CD4-positive, alpha-beta T cell treated with Interleukin-12 subunit alpha and Interleukin-12 subunit beta, for 1 hour (primary cell): Measurements from ENCODE around the gene MED13.
"Not testable (repeated sequence)": the region's sequence is repeated elsewhere in the genome, so short reads cannot be mapped to it uniquely, and the experiment has no call there.

Experiments used
- DNase-seq: peaks from one replicate; pipeline ENCODE4 v3.0.0-alpha.2; 2020

The MED13 gene

DNA sequence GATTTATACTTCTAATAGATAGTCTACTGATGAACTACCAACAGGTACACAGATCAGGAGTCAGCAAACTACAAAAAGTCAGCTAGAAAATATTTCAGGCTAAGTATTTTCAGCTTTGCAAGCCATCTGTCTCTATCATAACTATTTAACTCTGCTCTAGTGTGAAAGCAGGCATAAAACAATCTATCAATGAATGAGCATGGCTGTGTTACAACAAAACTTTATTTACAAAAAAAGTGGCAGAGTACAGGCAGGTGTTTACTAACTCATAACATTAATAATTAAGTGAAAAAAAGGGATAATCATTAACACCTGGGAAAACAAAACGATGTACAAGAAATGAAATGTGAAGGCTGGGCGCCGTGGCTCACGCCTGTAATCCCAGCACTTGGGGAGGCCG, 15.8 kb downstream of the MED13 start:
- DNase-seq = no peak

DNA sequence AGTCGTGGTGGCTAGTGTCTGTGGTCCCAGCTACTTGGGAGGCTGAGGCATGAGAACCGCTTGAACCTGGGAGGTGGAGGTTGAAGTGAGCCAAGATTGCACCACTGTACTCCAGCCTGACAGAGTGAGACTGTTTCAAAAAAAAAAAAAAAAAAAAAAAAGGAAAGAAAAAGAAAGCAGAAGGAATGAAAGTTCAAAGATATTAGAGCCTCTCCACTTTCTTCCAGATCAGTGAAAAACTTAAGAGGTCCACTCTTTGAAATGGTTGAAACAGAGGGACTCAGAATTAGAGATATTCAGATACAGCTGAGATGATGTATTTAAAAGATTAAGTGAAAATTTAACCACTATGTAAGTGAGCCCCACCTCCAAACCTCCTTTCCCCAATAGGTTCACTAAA, 16.8 kb downstream of the MED13 start:
- DNase-seq = no peak

DNA sequence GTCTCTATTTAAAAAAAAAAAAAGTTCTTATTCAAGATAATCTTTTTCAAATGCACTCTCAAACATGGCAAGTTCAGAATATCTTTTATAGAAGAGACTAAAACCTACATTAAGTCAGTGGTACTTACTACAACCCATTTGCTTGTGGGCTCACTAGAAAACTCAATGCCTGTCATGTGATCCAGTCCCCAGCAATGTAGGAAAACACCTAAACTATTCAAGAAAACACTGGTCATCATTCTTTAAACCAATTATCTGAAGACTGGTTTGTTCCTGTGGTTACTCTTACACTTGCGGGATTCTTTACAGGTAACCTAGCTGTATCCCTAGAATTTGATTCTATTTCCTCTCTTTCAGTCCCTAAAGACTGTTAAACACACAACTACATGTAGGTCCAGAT, 19.6 kb downstream of the MED13 start:
- no peak for DNase-seq

DNA sequence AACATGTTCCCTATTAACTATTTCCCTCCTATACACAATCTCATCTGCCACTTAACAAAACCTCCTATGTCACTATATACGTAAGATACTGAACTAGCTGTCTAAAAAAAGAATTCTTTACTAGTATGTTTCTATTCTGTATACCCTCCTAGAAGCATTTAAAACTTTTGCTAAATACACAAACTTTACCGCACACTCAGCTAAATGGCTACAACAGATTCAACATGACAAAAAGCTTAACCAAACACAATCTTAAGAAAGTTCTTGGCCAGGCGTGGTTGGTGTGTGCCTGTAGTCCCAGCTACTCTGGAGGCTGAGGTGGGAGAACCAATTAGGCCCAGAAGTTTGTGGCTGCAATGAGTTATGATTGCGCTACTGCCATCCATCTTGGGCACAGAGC, 20.0 kb downstream of the MED13 start:
- DNase-seq = no peak

DNA sequence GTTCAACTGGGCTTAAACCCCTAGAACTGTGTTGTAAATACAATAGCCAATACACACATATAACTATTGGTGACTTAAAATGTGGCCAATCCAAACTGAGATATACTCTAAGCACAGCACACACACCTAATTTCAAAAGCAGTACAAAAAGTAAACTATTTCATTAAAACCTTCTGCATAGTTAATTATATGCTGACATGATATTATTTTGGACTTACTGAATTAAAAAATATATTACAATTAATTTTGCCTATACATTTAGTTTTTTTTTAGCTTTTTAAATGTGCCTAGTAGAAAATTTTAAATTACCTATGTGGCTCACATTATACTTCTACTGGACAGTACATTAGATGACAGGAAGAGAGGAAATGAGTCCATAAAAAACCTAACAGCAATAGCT, 21.5 kb downstream of the MED13 start:
- DNase-seq = no peak

DNA sequence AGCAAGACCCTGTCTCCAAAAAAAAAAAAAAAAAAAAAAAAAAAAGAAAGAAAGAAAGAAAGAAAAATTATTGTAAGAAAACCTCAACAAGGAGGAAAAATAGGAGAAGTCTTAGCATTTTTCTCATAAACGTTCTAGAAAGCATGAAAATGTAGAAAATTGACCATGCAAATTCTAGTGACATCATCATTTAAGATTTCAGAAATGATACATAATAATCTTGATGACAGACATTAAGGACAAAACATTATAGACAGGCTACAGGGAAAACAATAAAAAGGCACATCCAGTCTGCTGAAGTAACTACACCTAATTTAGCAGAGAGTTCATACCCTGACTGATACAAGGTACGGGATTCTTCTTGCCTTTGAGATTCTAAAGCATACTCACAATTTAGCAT, 21.9 kb downstream of the MED13 start:
- no peak for DNase-seq

DNA sequence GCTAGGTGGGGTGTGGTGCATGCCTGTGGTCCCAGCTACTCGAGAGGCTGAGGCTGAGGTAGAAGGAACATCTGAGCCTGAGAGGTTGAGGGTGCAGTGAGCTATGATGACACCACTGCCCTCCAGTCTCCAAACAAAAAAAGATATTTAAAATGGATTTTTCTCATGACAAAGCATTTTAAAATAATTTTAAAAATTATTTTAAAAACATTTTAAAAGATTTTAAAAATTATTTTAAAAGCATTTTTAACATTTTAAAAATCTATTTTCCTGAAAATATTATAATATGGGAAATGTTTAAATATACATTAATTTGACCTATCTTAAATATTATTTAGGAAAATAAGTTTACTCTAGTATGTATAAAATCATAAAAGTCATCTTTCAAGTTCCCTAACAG, 26.8 kb downstream of the MED13 start:
- no peak for DNase-seq

DNA sequence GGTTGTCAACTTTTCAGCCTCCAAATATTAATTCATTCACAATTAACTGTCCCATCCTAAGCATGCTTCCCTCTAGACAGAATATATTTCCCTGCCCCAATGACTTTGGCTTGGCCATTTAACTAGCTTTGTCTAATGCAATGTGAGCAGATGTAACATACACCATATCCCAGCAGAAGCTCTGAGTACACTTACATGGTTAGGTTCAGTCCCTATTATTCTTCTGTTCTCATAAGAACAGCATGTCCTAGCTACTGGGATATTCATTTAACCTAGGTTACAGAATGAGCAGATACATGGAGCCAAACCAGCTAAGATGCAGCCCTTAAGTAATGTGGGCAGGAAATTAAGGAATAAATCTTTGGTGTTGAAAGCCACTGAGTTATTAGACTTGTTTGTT, 31.8 kb downstream of the MED13 start:
- DNase-seq = no peak

DNA sequence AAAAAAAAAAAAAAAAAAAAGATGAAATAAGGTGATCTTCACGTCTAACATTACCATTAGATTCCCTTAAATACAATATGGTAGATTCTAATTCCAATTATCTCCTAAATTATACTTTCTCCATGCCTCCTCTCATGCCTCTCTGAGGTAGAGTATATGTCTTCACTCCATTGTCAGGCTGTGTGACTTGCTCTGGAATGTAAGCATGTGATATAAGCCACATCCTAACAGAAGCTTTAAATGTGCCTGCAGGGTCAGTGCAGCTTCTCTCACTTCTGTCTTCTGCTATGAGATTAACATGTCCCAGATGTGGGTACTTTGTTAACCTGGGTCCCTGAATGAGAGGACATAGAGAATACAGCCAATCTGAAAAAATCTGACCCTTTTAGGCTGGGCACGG, 32.6 kb downstream of the MED13 start:
- DNase-seq = no peak

DNA sequence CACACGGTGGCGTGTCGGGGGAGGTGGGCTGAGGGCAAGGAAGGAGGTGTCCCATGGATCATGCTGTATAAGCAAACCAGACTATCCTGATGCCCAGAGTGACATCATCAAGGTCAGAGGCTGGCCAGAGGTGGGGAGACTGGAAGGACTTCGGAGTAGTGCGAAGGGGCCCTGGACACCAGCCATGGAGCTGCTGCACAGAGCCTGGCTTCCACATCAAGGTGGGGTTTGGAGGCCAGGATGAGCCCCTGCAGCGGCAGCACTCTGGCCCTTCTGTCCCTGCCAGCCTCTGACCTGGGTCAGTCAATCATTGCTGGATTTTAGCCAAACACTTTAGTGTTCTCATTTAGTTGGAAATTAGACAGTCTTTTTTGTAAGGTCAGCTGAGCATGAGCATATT, 34.8 kb downstream of the MED13 start:
- DNase-seq = no peak

DNA sequence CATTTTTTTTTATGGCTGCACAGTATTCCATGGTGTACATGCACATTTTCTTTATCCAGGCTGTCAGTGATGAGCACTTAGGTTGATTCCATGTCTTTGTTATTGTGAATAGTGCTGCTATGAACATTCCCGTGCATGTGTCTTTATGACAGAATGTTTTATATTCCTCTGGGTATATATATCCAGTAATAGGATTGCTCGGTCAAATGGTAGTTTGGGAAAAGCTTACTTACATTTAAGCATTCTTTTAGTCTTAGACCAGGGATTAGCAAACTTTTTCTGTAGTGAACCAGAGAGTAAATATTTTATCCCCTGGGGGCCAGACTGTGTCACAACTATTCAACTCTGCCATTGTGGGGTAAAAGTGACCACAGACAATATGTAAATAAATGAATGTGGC, 40.2 kb downstream of the MED13 start:
- no peak for DNase-seq

DNA sequence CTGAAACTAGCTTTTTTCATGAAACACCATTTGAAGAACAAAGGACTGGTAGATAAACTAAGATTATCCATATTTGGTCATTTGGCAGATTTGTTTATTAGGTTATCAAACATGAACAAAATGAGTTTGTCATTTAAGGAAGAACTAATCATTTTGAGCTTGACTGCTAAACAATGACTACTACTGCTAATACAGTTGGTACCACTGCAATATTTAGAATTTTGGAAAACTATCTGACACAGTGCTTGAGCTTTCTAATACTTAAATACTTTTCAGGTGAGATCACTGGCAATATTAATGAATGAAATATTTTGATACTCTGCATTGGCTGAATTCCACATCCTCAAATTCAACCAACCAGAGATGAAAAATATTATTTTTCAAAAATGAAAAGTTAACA, 47.2 kb downstream of the MED13 start:
- DNase-seq = no peak

DNA sequence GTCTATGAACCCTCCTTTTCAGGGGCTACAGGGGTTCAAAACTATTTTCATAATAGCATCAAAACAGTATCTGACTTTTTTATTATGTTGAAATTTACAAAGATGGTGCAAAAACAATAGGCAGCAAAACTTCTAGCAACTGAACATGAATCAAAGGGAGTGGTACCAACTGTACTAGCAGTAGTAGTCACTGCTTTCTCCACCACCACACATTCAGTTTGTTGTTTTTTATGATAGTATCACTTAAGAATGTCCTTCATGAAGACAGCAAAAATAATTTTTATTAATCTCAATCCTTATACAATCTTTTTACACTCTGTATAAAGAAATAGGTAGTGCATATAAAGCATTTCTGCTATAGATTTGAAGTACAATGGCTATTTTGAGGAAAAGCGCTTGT, 47.6 kb downstream of the MED13 start:
- DNase-seq = no peak

DNA sequence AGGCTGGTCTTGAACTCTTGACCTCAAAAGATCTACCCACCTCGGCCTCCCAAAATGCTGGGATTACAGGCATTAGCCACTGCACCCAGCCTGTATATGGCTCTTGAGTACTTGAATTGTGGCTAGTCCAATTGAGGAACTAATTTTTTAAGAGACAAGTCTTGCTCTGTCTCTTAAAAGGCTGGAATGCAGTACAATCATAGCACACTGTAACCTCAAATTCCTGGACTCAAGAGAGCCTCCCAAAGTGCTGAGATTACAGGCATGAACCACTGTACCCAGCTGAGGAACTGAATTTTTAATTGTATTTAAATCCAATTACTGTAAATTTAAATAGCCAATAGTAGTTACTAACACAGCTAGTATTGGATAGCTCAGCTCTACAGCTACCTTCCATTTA, 50.6 kb downstream of the MED13 start:
- DNase-seq = no peak

DNA sequence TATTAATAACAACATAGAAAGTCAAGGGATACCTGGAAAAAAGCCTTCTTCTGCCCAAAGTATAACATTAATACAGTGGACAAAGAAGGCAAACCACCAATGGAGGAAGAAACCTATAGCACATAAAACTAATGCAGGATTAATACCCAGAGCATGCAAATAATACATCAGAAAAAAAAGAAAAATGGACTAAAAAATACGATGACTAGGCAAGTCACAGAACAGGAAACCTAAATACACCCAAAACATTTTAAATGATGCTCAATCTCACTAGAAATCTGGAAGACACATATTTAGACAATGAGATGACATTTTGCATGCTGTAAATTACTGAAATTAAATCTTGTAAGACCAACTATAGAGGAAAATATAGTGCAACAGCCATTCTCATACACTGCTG, 55.9 kb downstream of the MED13 start:
- no peak for DNase-seq

DNA sequence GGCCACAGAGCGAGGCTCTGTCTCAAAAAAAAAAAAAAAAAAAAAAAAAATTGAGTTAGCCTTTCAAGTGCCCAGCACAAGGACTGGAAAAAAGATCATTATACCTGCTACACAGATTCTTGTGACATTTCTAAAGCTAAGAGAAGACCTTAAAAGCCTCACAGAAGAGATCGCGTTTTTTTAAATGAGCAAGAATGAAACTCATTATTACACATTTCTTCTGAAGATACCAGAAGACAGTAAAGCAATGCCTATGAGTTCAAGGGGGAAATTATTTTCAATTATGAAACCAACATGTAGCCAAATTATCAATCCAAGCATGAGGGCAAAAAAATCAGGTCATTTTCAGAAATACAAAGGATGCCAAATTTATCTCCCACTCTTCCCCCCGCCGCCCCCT, 56.8 kb downstream of the MED13 start:
- DNase-seq = no peak

DNA sequence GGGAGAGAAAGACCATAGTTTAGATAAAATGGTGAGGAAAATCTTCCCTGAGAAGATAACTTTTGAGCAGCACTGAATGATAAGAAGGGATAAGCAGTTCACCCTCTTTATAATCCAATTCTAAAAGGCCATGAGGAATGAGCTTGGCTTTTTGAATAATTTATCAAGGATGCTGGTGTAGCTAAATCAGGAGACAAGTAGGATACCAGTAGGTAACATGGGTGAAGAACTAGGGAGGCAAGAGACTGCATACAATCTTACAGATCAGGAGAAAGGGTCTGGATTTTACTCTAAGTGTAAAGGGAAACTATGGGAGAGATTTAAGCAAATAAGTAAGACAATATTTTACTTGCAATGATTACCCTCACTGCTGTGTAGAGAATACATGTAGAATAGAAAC, 60.7 kb downstream of the MED13 start:
- no peak for DNase-seq

DNA sequence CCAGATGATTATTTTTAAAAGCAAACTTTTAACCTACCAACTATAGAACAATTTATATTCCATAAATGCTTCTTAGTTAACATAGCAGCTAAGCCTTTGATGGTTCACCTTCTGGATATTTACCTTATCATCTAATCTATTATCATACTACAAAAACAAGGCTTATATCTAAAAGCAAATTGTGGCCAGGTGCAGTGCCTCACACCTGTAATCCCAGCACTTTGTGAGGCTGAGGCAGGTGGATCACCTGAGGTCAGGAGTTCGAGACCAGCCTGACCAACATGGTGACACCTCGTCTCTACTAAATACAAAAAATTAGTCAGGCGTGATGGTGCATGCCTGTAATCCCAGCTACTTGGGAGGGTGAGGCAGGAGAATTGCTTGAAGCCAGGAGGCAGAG, 61.9 kb downstream of the MED13 start:
- DNase-seq = not testable (repeated sequence)

DNA sequence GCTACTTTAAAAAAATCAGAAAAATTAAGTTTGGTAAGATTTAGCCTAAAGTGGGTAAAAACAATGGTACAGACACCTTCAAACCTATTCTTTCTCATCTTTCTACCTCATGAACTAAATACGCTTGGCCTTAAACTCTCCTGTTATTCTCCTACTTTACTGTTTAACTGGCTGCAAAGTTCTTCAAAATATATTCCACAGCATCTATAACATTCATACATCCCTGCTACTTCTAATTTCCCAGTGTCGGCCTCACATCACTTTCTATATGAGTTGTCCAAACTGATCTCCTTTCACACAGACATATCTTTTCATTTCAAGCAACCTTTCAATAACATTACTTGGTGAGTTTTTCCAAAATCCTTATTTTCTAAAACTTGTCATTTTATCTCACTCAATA, 64.0 kb downstream of the MED13 start:
- no peak for DNase-seq

DNA sequence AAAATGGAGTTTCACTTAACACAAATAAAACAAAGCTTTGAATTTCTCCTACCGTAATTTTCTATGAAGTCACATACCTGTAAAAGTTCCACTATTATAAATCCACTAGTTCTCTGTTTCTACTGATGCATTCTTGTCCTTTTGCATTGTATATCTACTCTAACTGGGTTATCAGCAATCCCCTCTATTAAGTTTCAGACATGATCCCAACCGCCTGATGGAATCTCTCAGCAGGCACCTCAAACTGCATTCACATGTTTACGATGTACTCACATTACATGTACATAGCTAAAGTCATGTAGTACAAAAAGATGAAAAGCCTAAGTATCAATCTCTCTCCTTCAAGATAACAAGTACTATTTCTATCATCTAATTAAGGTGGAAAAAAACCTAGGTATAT, 64.9 kb downstream of the MED13 start:
- no peak for DNase-seq

DNA sequence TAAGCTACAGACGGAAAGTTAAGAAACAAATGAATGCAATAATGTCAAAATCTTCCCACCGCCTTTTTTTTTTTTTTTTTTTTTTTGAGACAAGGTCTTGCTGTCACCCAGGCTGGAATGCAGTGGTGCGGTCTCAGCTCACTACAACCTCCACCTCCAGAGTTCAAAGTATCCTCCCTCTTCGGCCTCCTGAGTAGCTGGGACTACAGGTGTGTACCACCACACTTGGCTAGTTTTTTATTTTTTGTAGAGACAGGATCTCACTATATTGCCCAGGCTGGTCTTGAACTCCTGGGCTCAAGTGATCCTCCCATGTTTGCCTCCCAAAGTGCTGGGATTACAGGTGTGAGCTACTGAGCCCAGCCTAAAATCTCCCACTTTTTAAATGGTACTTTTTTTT, 66.5 kb downstream of the MED13 start:
- DNase-seq = not testable (repeated sequence)

DNA sequence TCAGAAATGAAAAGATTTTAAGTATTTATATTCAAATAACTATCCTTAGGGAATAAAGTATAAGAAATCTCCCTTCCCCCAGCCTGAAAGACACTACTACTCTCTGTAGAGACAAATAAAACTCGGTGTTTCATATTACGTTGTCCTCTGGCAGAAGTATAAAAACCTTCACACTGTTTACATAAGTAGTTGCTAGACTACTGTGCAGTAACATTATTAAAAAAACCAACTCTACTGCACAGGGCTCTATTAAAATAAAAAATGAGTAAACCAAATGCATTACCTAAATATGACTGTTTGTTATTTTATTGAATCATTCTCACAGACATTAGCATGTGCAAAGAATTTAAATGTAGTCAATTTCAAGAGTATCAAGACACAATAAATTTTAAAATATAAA, 67.4 kb downstream of the MED13 start:
- DNase-seq = no peak

DNA sequence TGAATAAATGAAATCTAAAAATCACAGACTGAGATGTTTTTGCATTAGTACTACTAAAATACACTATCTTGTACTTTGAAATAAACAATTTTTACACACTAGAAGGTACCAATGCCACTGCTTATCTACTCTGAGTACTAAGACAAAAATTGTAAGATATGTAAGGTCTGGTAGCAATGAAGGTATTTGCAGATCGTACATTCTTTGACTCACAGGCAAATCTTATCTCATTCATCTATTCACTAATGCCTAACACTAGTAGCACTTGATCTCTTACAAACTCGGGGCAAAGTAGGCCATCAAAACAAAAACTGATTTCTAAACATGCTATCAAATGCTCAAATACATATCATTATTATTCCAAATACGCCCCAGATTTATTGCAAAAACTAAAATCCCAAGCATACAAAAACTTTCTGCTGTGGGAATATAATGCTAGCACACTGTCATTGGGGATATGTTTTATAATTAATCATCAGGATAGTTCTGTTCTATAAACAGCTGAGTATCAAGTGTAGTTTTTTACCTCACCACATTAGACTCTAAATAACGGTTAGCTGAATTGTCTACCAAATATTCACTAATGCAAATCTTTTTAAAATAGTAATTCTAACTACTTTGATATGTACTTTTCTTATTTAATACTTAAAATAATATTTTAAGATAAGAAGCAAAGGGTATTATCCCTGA, 68.0 kb downstream of the MED13 start:
- no peak for DNase-seq

DNA sequence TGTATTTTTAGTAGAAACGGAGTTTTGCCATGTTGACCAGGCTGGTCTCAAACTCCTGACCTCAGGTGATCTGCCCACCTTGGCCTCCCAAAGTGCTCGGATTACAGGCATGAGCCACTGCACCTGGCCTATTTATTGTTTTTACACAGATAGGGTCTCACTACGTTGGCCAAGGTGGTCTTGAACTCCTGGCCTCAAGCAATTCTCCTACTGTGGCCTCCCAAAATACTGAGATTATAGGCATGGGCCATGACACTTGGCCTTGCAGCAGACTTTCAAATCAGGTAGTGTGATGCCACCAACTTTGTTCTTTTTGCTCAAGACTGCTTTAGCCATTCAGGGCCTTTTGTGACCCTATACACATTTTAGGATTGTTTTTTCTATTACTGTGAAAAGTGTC, 75.6 kb downstream of the MED13 start:
- no peak for DNase-seq

DNA sequence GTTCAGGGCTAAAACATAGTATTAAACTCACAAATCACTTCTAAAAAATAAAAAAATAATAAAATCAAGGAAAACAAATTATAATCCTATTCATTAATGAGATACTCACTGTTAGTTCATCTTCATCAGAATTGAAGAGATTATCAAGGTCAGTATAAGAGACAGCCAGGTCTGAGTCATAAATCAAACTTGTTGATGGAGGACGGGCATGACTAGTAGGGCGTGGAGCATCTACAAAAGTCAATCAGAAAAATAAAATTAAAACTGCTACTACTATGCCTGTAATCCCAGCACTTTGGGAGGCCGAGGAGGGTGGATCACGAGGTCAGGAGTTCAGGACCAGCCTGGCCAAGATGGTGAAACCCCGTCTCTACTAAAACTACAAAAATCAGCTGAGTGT, 78.2 kb downstream of the MED13 start:
- DNase-seq = no peak

DNA sequence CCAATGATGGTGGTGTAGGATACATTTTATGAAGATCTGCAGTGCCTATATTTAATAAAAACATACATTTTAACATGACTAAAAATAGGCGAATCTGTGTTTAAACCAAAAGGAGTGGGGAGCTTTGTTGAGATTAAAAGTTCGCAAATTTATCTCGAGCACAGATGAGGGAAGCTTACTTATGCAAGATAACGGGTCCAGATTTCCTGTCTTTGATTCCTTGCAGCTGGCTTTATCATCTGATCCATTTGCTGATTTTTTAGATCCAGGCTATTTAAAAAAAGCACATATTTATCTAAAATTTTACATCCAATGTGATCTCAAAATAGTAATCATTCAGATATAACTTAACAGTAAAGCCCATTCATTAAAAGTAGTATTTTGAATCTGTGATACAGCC, 80.3 kb downstream of the MED13 start:
- no peak for DNase-seq
